ENCODE measurements around the gene EFHC1. TPM values are rescaled to one million over a fixed set of nuclear protein-coding genes. Genes with fewer than 3 reads are reported as not detected.

EFHC1 gene
- total and polyA plus RNA-seq, 2 of the 13 experiments (the other 11 are each of a cell fraction or from before 2014, with no cell fraction given) = 23.4 to 29.5 TPM

GRCh38 chr6:52543729-52544601, 123.8 kb downstream of the EFHC1 start (continued):
- TF ChIP-seq MYPOP (CRISPR knock-in tag; IDR thresholded peaks at IDR 0.05) = peak; percentile 61; the same call in 1 of the 2 replicates
- no peak for TF ChIP-seq DMTF1 (CRISPR knock-in tag; IDR thresholded peaks at IDR 0.05)
- TF ChIP-seq HMGXB3 (CRISPR knock-in tag; IDR thresholded peaks at IDR 0.05; ENCODE audit: borderline replicate concordance) = no peak; the same call in none of the 2 replicates
- TF ChIP-seq THAP8 (CRISPR knock-in tag; IDR thresholded peaks at IDR 0.05; ENCODE audit: borderline replicate concordance) = no peak
- TF ChIP-seq EEA1 (CRISPR knock-in tag; IDR thresholded peaks at IDR 0.05; ENCODE audit: borderline replicate concordance) = no peak
- peak; percentile 73 for TF ChIP-seq TEAD3 (CRISPR knock-in tag; optimal IDR thresholded peaks at IDR 0.05; ENCODE audit: borderline replicate concordance)
- peak; percentile 41 for TF ChIP-seq ZNF772 (CRISPR knock-in tag; IDR thresholded peaks at IDR 0.05)
- TF ChIP-seq SNAPC2 (CRISPR knock-in tag; IDR thresholded peaks at IDR 0.05) = no peak
- peak; percentile 76; the same call in 1 of the 2 replicates for TF ChIP-seq ZNF503 (CRISPR knock-in tag; IDR thresholded peaks at IDR 0.05)
- TF ChIP-seq SIN3B (IDR thresholded peaks at IDR 0.05; ENCODE audit: low read length) = no peak
- no peak for TF ChIP-seq MXI1 (IDR thresholded peaks at IDR 0.05; ENCODE audit: borderline replicate concordance, low read depth, low read length)
- no peak for TF ChIP-seq KDM4B (CRISPR knock-in tag; IDR thresholded peaks at IDR 0.05)
- no peak for TF ChIP-seq KDM3A (CRISPR knock-in tag; IDR thresholded peaks at IDR 0.05; ENCODE audit: low read depth)
